Thyroid gland (tissue), 4 donors: ENCODE data around the gene MGAT4C. TPM values are rescaled to one million over a fixed set of nuclear protein-coding genes. Genes with fewer than 3 reads are reported as not detected.

Source experiments
- DNase-seq, 2 donors: peaks; one replicate each; pipeline ENCODE4 v3.0.0-alpha.2; 2019
- H3K27ac ChIP-seq, 3 donors: fragments of 200-600 bp; sonication (generic); 1 replicate in 2 of 3; 2 replicates in 1 of 3; pipeline ENCODE4 v1.5.1; 2016 to 2019; ENCODE audit warnings: mild to moderate bottlenecking in 1 of 3, moderate library complexity in 1 of 3
- H3K27me3 ChIP-seq: fragments of 200-600 bp; sonication (generic); one replicate; pipeline ENCODE4 v1.5.1; 2019
- H3K36me3 ChIP-seq, 2 donors: fragments of 200-600 bp; sonication (generic); one replicate each; pipeline ENCODE4 v1.5.1; 2016 to 2019
- H3K4me1 ChIP-seq, 2 donors: fragments of 200-600 bp; sonication (generic); one replicate each; pipeline ENCODE4 v1.5.1; 2017 to 2019
- H3K4me3 ChIP-seq, 3 donors: fragments of 200-600 bp; sonication (generic); replicated peaks in 1 of 3; 1 replicate in 2 of 3; 2 replicates in 1 of 3; pipeline ENCODE4 v1.5.1; 2016; ENCODE audit warnings: mild to moderate bottlenecking in 1 of 3
- H3K9me3 ChIP-seq: fragments of 200-600 bp; sonication (generic); one replicate; pipeline ENCODE4 v1.5.1; 2017
- POLR2A ChIP-seq, 2 donors: fragments of 450-650 bp; IDR thresholded peaks; one replicate each; pipeline ENCODE4 v1.6.1; 2017; ENCODE audit warnings: antibody characterized with exemption in 2 of 2, mild to moderate bottlenecking in 2 of 2, moderate library complexity in 1 of 2
- WGBS, 2 donors: methylation state at CpG; one replicate each; pipeline ENCODE4 v1.1.5; 2017; 5-methylcytosine and 5-hydroxymethylcytosine counted together
- intact Hi-C: fragments of 100-400 bp; cut with DNase I; formaldehyde crosslinking; loops from one replicate; pipeline ENCODE4 v1.15.1; 2023
- total RNA-seq, 4 donors: library from RNA; depleted of rRNA; stranded (reverse); fragments of >200 nt; gene quantifications; one replicate each; pipeline ENCODE4 v1.2.3, GENCODE V29; 2016
- TF ChIP-seq, protein P1 (sequence below), 6 experiments: fragments of 200-600 bp in 3 of 6; fragments of 450-650 bp in 3 of 6; sonication (generic) in 3 of 6; IDR thresholded peaks; one replicate each; pipeline ENCODE4 v1.5.1; 2016 to 2019; ENCODE audit warnings: antibody characterized with exemption in 6 of 6, mild to moderate bottlenecking in 2 of 6, inconsistent platforms in 1 of 6, moderate library complexity in 1 of 6

Gene MGAT4C
- total RNA-seq, 4 donors from 2014 or later = 45.1 to 113 (median 63.2) TPM

DNA sequence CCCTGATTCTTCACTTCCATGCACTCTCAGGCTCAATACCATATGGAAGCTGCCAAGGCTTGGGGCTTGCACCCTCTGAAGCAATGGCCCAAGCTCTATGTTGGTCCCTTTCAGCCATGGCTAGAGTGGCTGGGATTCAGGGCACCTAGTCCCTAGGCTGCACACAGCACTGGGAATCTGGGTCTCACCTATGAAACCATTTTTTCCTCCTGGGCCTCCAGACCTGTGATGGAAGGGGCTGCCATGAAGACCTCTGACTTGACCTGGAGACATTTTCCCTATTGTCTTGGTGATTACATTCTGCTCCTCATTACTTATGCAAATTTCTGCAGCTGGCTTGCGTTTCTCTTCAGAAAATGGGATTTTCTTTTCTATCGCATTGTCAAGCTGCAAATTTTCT lies 258.1 kb downstream of the MGAT4C start:
- Histone ChIP-seq H3K36me3 (no peaks in the 10 kb centered on the region), H3K9me3 (no peaks in the 10 kb centered on the region), H3K27me3 (no peaks in the 10 kb centered on the region), H3K27ac (no peak overlapping the region), H3K4me1 (no peaks in the 10 kb centered on the region), H3K4me3 (no peak overlapping the region)
- TF ChIP-seq, protein P1, sequence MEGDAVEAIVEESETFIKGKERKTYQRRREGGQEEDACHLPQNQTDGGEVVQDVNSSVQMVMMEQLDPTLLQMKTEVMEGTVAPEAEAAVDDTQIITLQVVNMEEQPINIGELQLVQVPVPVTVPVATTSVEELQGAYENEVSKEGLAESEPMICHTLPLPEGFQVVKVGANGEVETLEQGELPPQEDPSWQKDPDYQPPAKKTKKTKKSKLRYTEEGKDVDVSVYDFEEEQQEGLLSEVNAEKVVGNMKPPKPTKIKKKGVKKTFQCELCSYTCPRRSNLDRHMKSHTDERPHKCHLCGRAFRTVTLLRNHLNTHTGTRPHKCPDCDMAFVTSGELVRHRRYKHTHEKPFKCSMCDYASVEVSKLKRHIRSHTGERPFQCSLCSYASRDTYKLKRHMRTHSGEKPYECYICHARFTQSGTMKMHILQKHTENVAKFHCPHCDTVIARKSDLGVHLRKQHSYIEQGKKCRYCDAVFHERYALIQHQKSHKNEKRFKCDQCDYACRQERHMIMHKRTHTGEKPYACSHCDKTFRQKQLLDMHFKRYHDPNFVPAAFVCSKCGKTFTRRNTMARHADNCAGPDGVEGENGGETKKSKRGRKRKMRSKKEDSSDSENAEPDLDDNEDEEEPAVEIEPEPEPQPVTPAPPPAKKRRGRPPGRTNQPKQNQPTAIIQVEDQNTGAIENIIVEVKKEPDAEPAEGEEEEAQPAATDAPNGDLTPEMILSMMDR (IDR thresholded peaks at IDR 0.05) = no peak
- no peak for TF ChIP-seq POLR2A (IDR thresholded peaks at IDR 0.05)
- DNase-seq = no peak
- WGBS, 2 donors = 94 to 96% methylated on average over 2 of the region's 2 CpGs
- intact Hi-C loops = no loop called here

DNA sequence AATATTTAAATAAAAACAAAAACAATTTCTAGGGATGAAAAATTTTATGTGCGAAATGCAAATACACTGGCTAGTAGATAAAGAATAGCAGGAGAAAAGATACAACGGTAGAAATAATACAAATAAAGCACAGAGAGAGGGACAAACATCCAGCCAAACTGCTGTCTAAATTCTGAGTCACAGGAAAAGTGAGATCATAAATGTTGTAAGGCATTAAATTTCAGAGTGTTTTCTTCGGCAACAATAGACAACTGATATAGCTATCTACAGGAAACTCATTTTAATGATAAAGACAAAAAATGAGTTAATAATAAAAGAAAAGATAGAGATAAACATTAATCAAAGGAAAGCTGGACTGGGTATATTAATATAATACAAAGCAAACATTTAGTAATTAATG lies 259.9 kb downstream of the MGAT4C start:
- Histone ChIP-seq H3K27ac (no peak overlapping the region), H3K36me3 (no peaks in the 10 kb centered on the region), H3K4me1 (no peaks in the 10 kb centered on the region), H3K27me3 (no peaks in the 10 kb centered on the region), H3K4me3 (no peak overlapping the region), H3K9me3 (no peaks in the 10 kb centered on the region)
- 83 to 85% methylated on average over 3 of the region's 3 CpGs for WGBS, 2 donors
- DNase-seq = no peak
- intact Hi-C loops = no loop called here
- TF ChIP-seq, protein P1 (IDR thresholded peaks at IDR 0.05) = no peak

DNA sequence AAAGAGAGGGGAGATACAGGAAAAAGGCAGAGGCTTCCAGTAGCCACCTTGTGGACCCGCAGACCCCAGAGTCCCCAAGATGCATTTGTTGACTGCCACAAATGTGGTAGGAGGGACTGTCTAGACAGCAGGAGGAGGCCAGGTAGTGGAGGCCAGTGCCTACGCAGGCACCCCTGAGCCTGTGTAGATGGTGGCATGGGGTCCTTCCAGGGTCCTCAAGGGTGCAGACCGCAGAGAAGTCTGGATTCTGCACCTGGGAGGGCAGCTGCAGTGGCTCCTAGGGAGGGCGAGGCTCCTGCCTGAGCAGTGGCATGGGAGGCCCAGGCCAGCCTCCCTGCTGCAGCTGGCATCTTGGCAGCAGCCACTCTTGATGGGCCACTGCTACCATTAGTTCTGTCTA lies 262.4 kb downstream of the MGAT4C start:
- Histone ChIP-seq H3K27me3 (no peaks in the 10 kb centered on the region), H3K4me1 (no peaks in the 10 kb centered on the region), H3K9me3 (no peaks in the 10 kb centered on the region), H3K36me3 (no peaks in the 10 kb centered on the region), H3K27ac (no peak overlapping the region), H3K4me3 (no peak overlapping the region)
- intact Hi-C loops = no loop called here
- 95 to 100% methylated on average over 4 of the region's 4 CpGs for WGBS, 2 donors
- TF ChIP-seq, protein P1 (IDR thresholded peaks at IDR 0.05) = no peak
- TF ChIP-seq POLR2A (IDR thresholded peaks at IDR 0.05) = no peak
- DNase-seq = no peak

DNA sequence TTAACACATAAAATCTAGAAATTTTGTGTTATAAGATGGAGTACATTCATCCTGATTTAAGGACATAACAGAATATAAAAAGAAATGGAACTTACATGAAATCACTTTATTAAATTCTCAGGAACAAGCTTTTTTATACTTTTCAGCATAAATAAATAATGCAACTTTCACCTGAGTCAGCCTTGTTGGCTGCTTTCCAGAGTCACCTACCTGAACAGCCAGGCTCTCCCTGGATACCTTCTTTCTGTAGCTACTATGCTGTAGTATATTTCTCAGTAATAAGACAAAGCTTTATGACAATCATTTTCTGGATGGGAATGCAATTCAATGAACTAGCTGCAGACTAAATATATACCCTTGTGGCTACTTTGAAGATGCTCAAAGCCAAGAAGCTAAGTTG lies 270.2 kb downstream of the MGAT4C start:
- H3K36me3 ChIP-seq = no peaks in the 10 kb centered on the region
- peak; percentile 71 to 80 for DNase-seq
- H3K27me3 ChIP-seq = no peaks in the 10 kb centered on the region
- peaks cover 3 to 6% of the 10 kb centered on the region in 2 donors for H3K4me1 ChIP-seq
- TF ChIP-seq POLR2A (IDR thresholded peaks at IDR 0.05) = no peak
- TF ChIP-seq, protein P1 (IDR thresholded peaks at IDR 0.05) = no peak
- H3K4me3 ChIP-seq = no peak overlapping the region
- intact Hi-C loops = no loop called here
- H3K9me3 ChIP-seq = no peaks in the 10 kb centered on the region
- peak overlapping the region in 1 of 3 donors; percentile 23 for H3K27ac ChIP-seq

DNA sequence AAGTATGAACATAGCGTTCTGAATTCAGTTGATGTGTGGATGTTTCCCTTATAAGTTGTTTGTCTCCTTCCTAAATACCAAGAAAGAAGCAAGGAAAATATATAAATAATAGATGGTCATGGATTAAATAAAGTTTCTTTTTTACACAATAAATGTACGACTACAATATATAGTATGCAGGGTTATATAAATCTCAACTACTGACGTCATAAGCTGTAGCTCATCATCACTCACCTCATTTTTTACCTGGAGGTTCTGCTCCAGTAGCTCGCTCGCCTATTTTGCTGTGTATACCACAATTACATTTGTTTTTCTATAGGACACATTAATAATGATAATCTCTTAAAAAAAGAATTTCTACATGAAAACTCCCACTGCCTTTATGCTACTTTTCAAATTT lies 272.6 kb downstream of the MGAT4C start:
- Histone ChIP-seq H3K4me1 (peaks cover 3 to 6% of the 10 kb centered on the region in 2 donors), H3K4me3 (no peak overlapping the region), H3K9me3 (no peaks in the 10 kb centered on the region), H3K27ac (no peak overlapping the region), H3K27me3 (no peaks in the 10 kb centered on the region), H3K36me3 (no peaks in the 10 kb centered on the region)
- intact Hi-C loops = no loop called here
- TF ChIP-seq POLR2A (IDR thresholded peaks at IDR 0.05) = no peak
- DNase-seq = no peak
- 90 to 95% methylated on average over 5 of the region's 5 CpGs for WGBS, 2 donors

DNA sequence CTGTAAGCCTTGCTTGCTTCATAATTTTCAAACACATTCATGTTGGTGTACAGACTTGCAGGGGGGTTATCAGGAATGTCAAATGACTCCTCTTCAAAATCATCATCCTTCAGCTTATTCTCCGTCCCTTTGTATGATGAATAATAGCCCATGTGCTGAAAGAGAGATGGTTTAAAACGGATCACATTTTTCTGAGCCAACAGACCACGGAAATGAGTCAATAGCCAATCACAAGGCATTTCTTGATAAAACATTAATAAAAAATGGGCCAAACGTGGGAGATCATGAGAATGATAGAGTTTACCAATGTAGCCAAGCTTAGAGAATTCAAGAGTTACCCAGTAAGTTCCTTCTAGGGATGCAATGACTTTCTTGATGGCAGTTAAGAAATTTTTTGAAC lies 276.6 kb downstream of the MGAT4C start:
- Histone ChIP-seq H3K4me3 (no peak overlapping the region), H3K9me3 (no peaks in the 10 kb centered on the region), H3K36me3 (no peaks in the 10 kb centered on the region), H3K27ac (no peak overlapping the region), H3K4me1 (peaks cover 0 to 5% of the 10 kb centered on the region in 2 donors), H3K27me3 (no peaks in the 10 kb centered on the region)
- intact Hi-C loops = no loop called here
- 85 to 89% methylated on average over 4 of the region's 4 CpGs for WGBS, 2 donors
- TF ChIP-seq, protein P1 (IDR thresholded peaks at IDR 0.05) = no peak
- TF ChIP-seq POLR2A (IDR thresholded peaks at IDR 0.05) = no peak
- no peak for DNase-seq
